ENCODE data around the gene NAV2. TPM values are rescaled to one million over a fixed set of nuclear protein-coding genes. Genes with fewer than 3 reads are reported as not detected.

Gene NAV2
- total RNA-seq, 1 donor from 2014 or later: 0.39 TPM

- Mint-ChIP-seq H3K4me3 (ENCODE audit: low read depth) (no peak overlapping the region), H3K36me3 (ENCODE audit: low read depth) (no peaks in the 10 kb centered on the region), H3K4me1 (ENCODE audit: low read depth) (no peaks in the 10 kb centered on the region), H3K27me3 (ENCODE audit: low read depth) (peaks cover 2% of the 10 kb centered on the region), H3K9me3 (no peaks in the 10 kb centered on the region), H3K27ac (no peak overlapping the region)
- intact Hi-C loops (cut with micrococcal nuclease): no loop called here
- no peak for DNase-seq (ENCODE audit: low spot score)
Observed at GRCh38 chr11:19832901-19833300, 120.3 kb downstream of the NAV2 start.

GRCh38 chr11:19834771-19835170, 122.1 kb downstream of the NAV2 start:
- H3K9me3 Mint-ChIP-seq: no peaks in the 10 kb centered on the region
- H3K4me1 Mint-ChIP-seq (ENCODE audit: low read depth): no peaks in the 10 kb centered on the region
- H3K36me3 Mint-ChIP-seq (ENCODE audit: low read depth): no peaks in the 10 kb centered on the region
- H3K27ac Mint-ChIP-seq: no peak overlapping the region
- H3K27me3 Mint-ChIP-seq (ENCODE audit: low read depth): peaks cover 6% of the 10 kb centered on the region
- intact Hi-C loops (cut with micrococcal nuclease): no loop called here
- DNase-seq (ENCODE audit: low spot score): no peak
- H3K4me3 Mint-ChIP-seq (ENCODE audit: low read depth): no peak overlapping the region

- no peak overlapping the region for H3K4me3 Mint-ChIP-seq (ENCODE audit: low read depth)
- H3K27me3 Mint-ChIP-seq (ENCODE audit: low read depth): peaks cover 6% of the 10 kb centered on the region
- H3K4me1 Mint-ChIP-seq (ENCODE audit: low read depth): no peaks in the 10 kb centered on the region
- no peak overlapping the region for H3K27ac Mint-ChIP-seq
- no peak for DNase-seq (ENCODE audit: low spot score)
- intact Hi-C loops (cut with micrococcal nuclease): no loop called here
- H3K9me3 Mint-ChIP-seq: no peaks in the 10 kb centered on the region
- H3K36me3 Mint-ChIP-seq (ENCODE audit: low read depth): no peaks in the 10 kb centered on the region
Observed at GRCh38 chr11:19836666-19837065, 124.0 kb downstream of the NAV2 start.

- Mint-ChIP-seq H3K27ac (no peak overlapping the region), H3K4me1 (ENCODE audit: low read depth) (no peaks in the 10 kb centered on the region), H3K36me3 (ENCODE audit: low read depth) (no peaks in the 10 kb centered on the region), H3K4me3 (ENCODE audit: low read depth) (no peak overlapping the region), H3K27me3 (ENCODE audit: low read depth) (peaks cover 6% of the 10 kb centered on the region), H3K9me3 (no peaks in the 10 kb centered on the region)
- intact Hi-C loops (cut with micrococcal nuclease): no loop called here
- DNase-seq (ENCODE audit: low spot score): no peak
Observed at GRCh38 chr11:19838994-19839768, 126.5 kb downstream of the NAV2 start.

- intact Hi-C loops (cut with micrococcal nuclease): no loop called here
- Mint-ChIP-seq H3K4me1 (ENCODE audit: low read depth) (no peaks in the 10 kb centered on the region), H3K36me3 (ENCODE audit: low read depth) (no peaks in the 10 kb centered on the region), H3K9me3 (no peaks in the 10 kb centered on the region), H3K27ac (no peak overlapping the region), H3K27me3 (ENCODE audit: low read depth) (peaks cover 6% of the 10 kb centered on the region), H3K4me3 (ENCODE audit: low read depth) (no peak overlapping the region)
- no peak for DNase-seq (ENCODE audit: low spot score)
Observed at GRCh38 chr11:19840961-19841360, 128.3 kb downstream of the NAV2 start.

GRCh38 chr11:19842505-19842904, 129.9 kb downstream of the NAV2 start:
- Mint-ChIP-seq H3K9me3 (no peaks in the 10 kb centered on the region), H3K27ac (no peak overlapping the region), H3K36me3 (ENCODE audit: low read depth) (no peaks in the 10 kb centered on the region)

GRCh38 chr11:19843079-19843478, 130.4 kb downstream of the NAV2 start:
- peaks cover 2% of the 10 kb centered on the region for H3K27me3 Mint-ChIP-seq (ENCODE audit: low read depth)

More at GRCh38 chr11:19842505-19842904, 129.9 kb downstream of the NAV2 start:
- no peak for DNase-seq (ENCODE audit: low spot score)
- intact Hi-C loops (cut with micrococcal nuclease): no loop called here
- Mint-ChIP-seq H3K4me3 (ENCODE audit: low read depth) (no peak overlapping the region), H3K4me1 (ENCODE audit: low read depth) (no peaks in the 10 kb centered on the region), H3K27me3 (ENCODE audit: low read depth) (peaks cover 6% of the 10 kb centered on the region)

GRCh38 chr11:19844012-19844411, 131.4 kb downstream of the NAV2 start:
- Mint-ChIP-seq H3K27me3 (ENCODE audit: low read depth) (no peaks in the 10 kb centered on the region), H3K4me1 (ENCODE audit: low read depth) (no peaks in the 10 kb centered on the region), H3K4me3 (ENCODE audit: low read depth) (no peak overlapping the region), H3K9me3 (no peaks in the 10 kb centered on the region), H3K27ac (no peak overlapping the region), H3K36me3 (ENCODE audit: low read depth) (no peaks in the 10 kb centered on the region)
- DNase-seq (ENCODE audit: low spot score): no peak
- intact Hi-C loops (cut with micrococcal nuclease): no loop called here

More at GRCh38 chr11:19843079-19843478, 130.4 kb downstream of the NAV2 start:
- Mint-ChIP-seq H3K4me1 (ENCODE audit: low read depth) (no peaks in the 10 kb centered on the region), H3K36me3 (ENCODE audit: low read depth) (no peaks in the 10 kb centered on the region), H3K4me3 (ENCODE audit: low read depth) (no peak overlapping the region), H3K9me3 (no peaks in the 10 kb centered on the region), H3K27ac (no peak overlapping the region)
- intact Hi-C loops (cut with micrococcal nuclease): no loop called here
- no peak for DNase-seq (ENCODE audit: low spot score)

- no peak overlapping the region for H3K27ac Mint-ChIP-seq
Observed at GRCh38 chr11:19844806-19845205, 132.2 kb downstream of the NAV2 start.

GRCh38 chr11:19845626-19846025, 133.0 kb downstream of the NAV2 start:
- no peaks in the 10 kb centered on the region for H3K9me3 Mint-ChIP-seq
- H3K4me1 Mint-ChIP-seq (ENCODE audit: low read depth): no peaks in the 10 kb centered on the region
- no peak overlapping the region for H3K4me3 Mint-ChIP-seq (ENCODE audit: low read depth)
- H3K27me3 Mint-ChIP-seq (ENCODE audit: low read depth): no peaks in the 10 kb centered on the region
- no peak overlapping the region for H3K27ac Mint-ChIP-seq
- no peaks in the 10 kb centered on the region for H3K36me3 Mint-ChIP-seq (ENCODE audit: low read depth)
- DNase-seq (ENCODE audit: low spot score): no peak
- intact Hi-C loops (cut with micrococcal nuclease): no loop called here

More at GRCh38 chr11:19844806-19845205, 132.2 kb downstream of the NAV2 start:
- intact Hi-C loops (cut with micrococcal nuclease): no loop called here
- DNase-seq (ENCODE audit: low spot score): no peak
- no peaks in the 10 kb centered on the region for H3K9me3 Mint-ChIP-seq
- no peaks in the 10 kb centered on the region for H3K4me1 Mint-ChIP-seq (ENCODE audit: low read depth)
- H3K36me3 Mint-ChIP-seq (ENCODE audit: low read depth): no peaks in the 10 kb centered on the region
- H3K27me3 Mint-ChIP-seq (ENCODE audit: low read depth): no peaks in the 10 kb centered on the region
- H3K4me3 Mint-ChIP-seq (ENCODE audit: low read depth): no peak overlapping the region

- H3K4me1 Mint-ChIP-seq (ENCODE audit: low read depth): no peaks in the 10 kb centered on the region
- no peak overlapping the region for H3K27ac Mint-ChIP-seq
- intact Hi-C loops (cut with micrococcal nuclease): no loop called here
- H3K36me3 Mint-ChIP-seq (ENCODE audit: low read depth): no peaks in the 10 kb centered on the region
- DNase-seq (ENCODE audit: low spot score): no peak
- no peaks in the 10 kb centered on the region for H3K27me3 Mint-ChIP-seq (ENCODE audit: low read depth)
- no peaks in the 10 kb centered on the region for H3K9me3 Mint-ChIP-seq
- no peak overlapping the region for H3K4me3 Mint-ChIP-seq (ENCODE audit: low read depth)
Observed at GRCh38 chr11:19846654-19847305, 134.1 kb downstream of the NAV2 start.

- no peaks in the 10 kb centered on the region for H3K9me3 Mint-ChIP-seq
- no peak for DNase-seq (ENCODE audit: low spot score)
- intact Hi-C loops (cut with micrococcal nuclease): no loop called here
- no peak overlapping the region for H3K4me3 Mint-ChIP-seq (ENCODE audit: low read depth)
- H3K27me3 Mint-ChIP-seq (ENCODE audit: low read depth): no peaks in the 10 kb centered on the region
- H3K36me3 Mint-ChIP-seq (ENCODE audit: low read depth): no peaks in the 10 kb centered on the region
- H3K27ac Mint-ChIP-seq: no peak overlapping the region
- H3K4me1 Mint-ChIP-seq (ENCODE audit: low read depth): no peaks in the 10 kb centered on the region
Observed at GRCh38 chr11:19848219-19848618, 135.6 kb downstream of the NAV2 start.

- DNase-seq (ENCODE audit: low spot score): no peak
- H3K4me3 Mint-ChIP-seq (ENCODE audit: low read depth): no peak overlapping the region
Observed at GRCh38 chr11:19849107-19849789, 136.6 kb downstream of the NAV2 start.

More at GRCh38 chr11:19849107-19849789, 136.6 kb downstream of the NAV2 start:
- Mint-ChIP-seq H3K4me1 (ENCODE audit: low read depth) (no peaks in the 10 kb centered on the region), H3K27me3 (ENCODE audit: low read depth) (no peaks in the 10 kb centered on the region), H3K9me3 (no peaks in the 10 kb centered on the region), H3K36me3 (ENCODE audit: low read depth) (no peaks in the 10 kb centered on the region), H3K27ac (no peak overlapping the region)
- intact Hi-C loops (cut with micrococcal nuclease): no loop called here
